SK-N-MC (cell line): ENCODE results near the gene ATP10D.

Experiments used
- EZH2 ChIP-seq: fragments of 200-600 bp; sonication (generic); IDR thresholded peaks from one replicate; pipeline ENCODE4 v1.6.1; 2017; ENCODE audit warnings: antibody characterized with exemption
- POLR2AphosphoS5 ChIP-seq: IDR thresholded peaks from 2 replicates; pipeline ENCODE4 v1.6.1; 2012; ENCODE audit warnings: mild to moderate bottlenecking, low read depth, low read length, borderline replicate concordance

- no peak for TF ChIP-seq EZH2
- no peak for TF ChIP-seq POLR2AphosphoS5
Observed at GRCh38 chr4:47498899-47499298, 13.8 kb downstream of the ATP10D start.
